NK-92 (cell line): ENCODE measurements around the gene SEC14L2.
"Not testable (repeated sequence)": the region's sequence is repeated elsewhere in the genome, so short reads cannot be mapped to it uniquely, and the experiment has no call there.

ENCODE experiments used
- DNase-seq: peaks from one replicate; lab custom pipeline; 2025; ENCODE audit not compliant: unreplicated experiment; lab: John Stamatoyannopoulos, UW

SEC14L2 gene

GRCh38 chr22:30402028-30402765 is 5.4 kb downstream of the SEC14L2 start:
- no peak for DNase-seq

GRCh38 chr22:30402766-30403104 is 5.9 kb downstream of the SEC14L2 start:
- not testable (repeated sequence) for DNase-seq

- no peak for DNase-seq
Observed at GRCh38 chr22:30404307-30404706, 7.5 kb downstream of the SEC14L2 start.

- DNase-seq: no peak
Observed at GRCh38 chr22:30405731-30406130, 8.9 kb downstream of the SEC14L2 start.

GRCh38 chr22:30406400-30406799 is 9.6 kb downstream of the SEC14L2 start:
- DNase-seq: no peak

GRCh38 chr22:30408388-30409102 is 11.7 kb downstream of the SEC14L2 start:
- no peak for DNase-seq

- no peak for DNase-seq
Observed at GRCh38 chr22:30411780-30412179, 15.0 kb downstream of the SEC14L2 start.

DNA sequence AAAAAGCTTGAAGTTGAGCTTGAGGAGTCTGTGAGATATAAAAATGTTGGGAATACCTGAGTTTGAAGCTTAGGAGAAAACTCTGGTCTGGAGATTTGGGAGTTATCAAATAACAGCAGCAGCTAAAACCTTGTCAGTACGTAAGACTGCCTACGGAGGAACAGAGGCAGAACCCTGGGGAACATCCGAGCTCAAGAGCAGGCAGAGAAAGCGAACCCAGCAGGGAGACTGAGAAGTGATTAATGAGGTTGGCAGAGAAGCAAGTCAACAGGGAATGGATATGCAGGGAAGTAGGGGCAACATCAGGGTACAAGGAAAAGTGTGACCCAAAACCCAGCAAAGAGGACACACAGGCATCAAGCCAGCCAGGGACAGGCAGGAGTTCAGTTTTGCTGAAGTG is 16.2 kb downstream of the SEC14L2 start:
- no peak for DNase-seq

DNA sequence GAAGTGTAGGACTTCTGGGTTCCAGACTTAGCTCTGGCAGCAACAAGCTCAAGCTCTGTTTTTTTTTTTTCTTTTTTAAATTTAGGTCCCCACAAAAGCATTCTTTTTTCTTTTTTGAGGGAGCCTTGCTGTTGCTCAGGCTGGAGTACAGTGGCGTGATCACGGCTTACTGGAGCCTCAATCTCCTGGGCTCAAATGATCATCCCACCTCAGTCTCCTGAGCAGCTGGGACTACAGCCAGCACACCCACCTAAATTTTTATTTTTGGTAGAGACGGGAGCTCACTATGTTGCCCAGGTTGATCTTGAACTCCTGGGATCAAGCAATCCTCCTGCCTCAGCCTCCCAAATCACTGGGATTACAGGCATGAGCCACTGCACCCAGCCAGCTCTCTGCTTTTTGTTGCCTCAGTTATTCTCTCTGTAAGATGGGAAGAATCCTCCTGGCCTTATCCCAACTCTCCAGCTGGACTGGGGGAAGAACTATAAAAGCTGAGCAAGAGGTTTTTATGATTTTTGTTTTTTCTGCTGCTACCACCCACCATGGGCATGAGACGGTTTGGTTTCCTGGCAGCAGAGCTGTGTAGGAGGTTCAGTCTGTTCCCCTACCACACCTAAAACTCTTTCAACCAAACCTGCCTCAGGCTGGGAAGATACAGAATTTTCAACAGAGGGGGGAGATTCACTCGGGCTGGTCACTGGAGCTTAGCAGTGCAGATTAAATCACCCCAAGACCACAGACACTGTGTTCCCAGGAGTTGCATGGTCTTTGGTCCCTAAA is 17.1 kb downstream of the SEC14L2 start:
- DNase-seq: no peak

GRCh38 chr22:30414525-30415047 is 17.8 kb downstream of the SEC14L2 start:
- no peak for DNase-seq

DNA sequence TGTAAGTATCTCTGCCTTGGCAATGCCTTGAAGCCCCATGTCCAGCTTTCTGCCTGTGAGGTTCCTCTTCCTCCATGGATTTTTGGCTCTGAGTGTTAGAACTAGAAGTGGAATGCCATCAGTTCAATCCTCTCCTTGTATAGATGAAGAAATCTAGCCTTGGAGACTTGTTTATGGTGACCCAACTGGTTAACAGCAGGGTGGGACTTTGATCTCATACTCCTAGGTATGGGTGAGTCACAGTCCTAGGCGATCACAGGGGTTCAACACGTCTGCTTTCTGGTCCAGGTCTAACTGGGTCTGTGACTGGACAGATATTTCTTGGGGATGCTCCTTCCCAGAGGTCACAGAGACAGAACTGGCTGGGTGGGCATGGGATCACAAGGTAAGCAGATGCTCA is 19.6 kb downstream of the SEC14L2 start:
- no peak for DNase-seq

DNA sequence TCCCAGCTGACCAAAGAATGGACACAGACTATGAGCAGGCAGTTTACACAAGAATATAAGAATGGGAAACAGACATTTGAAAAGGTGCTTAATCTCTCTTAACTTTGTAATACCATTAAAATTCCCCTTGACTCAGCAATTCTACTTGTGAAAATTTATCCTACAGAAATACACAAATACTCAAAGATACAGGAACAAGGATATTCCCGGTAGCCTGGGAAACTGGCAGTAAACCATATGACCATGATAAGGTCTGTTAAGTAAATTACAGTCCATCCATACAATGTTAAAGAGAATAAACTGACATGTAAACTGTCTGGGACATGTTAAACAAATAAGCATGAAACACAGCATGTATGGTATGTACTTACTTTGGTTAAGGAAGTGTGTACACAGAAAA is 20.0 kb downstream of the SEC14L2 start:
- no peak for DNase-seq

DNA sequence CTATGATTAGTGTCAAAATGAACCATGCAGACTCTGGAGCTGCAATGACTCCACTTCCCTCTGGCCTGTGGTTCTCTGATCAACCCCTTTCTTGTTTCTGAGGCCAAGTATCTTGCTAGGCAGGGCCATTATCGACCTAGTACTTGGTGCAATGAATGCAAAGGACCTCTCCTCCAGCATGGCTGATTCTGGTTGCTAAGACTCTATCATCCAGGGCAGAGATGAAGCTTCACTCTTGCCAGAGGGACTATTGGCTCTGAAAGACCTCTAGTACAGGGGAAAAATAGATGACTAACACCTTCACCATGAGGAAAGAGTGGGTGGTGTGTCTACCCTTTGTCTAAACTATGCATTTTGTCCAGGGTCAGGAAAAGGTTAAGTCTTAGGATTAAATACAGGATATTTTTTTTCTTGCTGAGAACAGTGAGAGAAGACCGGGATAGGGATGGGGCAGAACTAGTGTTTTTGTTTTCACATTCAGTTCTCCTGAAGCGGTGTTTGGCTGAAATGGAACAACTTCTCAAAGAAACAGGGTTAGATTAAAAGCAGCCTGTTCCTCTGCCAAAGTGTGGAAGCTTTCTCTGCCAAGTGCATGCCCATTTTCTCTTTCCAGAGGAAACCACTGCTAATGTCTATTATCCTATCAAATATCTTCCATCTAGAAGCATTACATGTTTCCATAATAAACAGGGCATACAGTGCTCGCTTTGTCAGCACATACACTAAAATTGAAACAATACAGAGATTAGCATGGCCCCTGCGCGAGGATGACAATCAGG is 23.7 kb downstream of the SEC14L2 start:
- no peak for DNase-seq

DNA sequence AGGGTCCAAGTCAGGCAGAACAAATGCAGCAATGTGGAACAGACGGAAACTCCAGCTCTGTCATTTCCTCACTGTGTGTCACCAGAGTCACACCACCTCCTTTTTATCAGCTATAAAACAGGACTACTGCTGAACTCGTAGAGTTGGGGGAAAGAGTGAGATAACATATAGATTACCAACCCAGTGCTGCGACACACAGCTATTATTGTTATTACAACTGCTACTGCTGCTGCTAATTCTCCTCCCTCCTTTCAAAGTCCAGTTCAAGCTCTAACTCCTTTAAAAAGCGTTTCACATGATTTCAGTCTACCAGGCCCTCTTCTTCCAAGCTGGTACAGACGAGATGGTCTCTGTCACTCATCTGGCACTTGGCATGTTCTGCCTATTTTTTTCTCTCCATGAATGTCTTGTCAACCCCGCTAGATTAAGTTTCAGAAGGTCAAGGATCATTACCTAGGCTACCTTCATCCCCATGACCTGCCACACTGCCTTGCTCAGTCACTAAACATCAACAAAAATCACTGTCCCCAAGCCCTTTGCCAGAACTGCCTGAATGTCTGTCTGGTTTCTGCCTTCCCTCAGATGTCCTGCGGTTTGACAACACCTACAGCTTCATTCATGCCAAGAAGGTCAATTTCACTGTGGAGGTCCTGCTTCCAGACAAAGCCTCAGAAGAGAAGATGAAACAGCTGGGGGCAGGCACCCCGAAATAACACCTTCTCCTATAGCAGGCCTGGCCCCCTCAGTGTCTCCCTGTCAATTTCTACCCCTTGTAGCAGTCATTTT is 25.1 kb downstream of the SEC14L2 start:
- no peak for DNase-seq

- no peak for DNase-seq
Observed at GRCh38 chr22:30422481-30423300, 25.9 kb downstream of the SEC14L2 start.

DNA sequence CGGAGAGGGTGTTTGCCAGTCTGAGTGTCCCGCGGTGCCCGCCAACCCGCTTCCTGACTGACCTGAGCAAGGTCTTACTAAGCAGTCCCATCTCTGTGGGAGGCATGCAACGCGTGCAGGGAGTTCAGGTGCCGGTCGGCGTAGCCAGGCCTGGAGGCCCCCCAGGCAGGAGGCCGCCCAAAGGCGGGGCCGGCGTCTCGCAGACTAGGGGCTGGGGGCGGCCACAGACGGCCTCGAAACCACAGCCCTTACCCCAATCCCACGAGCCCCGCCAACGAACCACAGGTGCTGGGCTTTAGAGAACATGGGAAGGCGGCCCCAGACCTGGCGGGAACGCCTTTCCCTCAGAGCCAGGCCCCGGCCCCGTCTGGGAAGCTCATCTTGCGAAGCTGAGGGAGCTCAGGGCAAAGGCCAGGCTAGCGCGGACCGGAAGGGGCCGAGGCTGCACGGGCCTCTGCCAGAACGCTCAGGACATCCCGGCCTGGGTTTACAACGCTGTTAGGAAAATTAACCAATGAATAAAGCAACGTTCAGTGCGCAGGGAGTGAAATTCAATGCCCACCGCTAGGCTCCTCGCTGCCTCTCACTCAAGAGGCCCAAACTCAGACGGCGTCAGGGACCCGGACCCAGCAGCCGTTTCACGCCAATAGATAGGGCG is 26.6 kb downstream of the SEC14L2 start:
- no peak for DNase-seq

DNA sequence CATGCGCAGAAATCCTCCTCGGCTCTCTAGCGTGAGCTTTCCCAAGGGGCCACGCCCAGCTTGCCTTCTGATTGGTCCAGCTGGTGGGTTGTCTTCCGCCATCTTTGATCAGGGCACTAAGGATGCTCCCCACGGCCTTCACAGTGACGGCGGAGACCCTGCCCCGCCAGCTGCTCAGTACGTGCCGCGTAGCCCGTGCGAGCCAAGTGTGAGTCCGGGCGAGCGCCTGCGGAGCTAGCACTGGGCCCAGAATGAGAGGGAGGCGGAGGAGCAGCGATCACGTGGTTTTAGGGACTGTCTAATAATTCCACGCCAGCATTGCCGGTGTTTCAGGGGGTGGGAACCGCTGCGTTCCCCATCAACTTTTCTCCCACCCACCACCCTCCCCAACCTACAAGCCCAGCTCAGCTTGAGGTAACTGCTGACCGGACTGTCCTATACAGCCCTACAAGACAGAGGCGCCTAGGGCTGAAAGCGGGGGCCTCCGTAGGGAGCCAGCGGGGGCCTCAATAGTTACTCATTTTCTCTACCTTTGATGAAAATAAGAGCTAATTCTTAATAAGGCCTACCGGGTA is 27.2 kb downstream of the SEC14L2 start:
- peak; percentile 90 for DNase-seq

DNA sequence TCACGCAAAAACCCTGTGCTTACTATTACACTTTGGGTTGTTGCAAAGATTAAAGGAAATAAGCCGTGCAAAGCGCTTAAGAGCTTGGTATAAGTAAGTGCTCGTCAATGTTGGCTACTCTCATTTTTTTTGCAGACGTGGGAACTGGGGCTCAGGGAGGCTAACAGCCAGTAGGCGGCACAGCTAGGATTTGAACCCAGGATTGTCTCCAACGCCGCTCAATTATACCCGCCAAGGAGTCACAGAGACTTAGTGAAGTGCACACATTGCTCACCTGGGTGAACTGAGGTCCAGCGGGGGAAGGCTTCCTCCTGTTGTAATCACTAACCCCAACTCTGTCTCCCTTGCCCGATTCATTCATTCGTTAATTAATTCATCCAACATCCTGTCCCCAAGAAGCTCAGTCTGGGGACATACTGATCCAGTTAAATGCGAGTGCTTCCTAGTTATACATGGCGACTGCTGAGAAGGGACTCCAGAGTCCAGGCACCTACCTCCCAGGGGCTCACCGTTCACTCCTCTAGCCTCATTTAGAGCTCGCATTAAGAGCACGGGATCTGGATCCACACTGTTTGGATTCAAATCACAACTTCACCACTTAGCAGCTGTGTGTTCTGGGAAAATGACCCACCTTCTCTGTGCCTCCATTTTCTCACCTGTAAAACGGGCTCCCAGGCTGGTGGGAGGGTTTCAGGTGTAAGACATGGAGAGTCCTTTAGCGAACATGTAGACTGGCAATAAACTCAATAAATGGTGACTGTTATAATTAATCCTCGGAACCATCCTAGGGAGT is 27.9 kb downstream of the SEC14L2 start:
- no peak for DNase-seq
